Stimulated activated CD8-positive, alpha-beta memory T cell treated with anti-CD3 and anti-CD28 coated beads, Interleukin-7, amount 100 ng/mL, for 1 hour (primary cell): Measurements from ENCODE around the gene DNAJC7.
"Not testable (repeated sequence)": the region's sequence is repeated elsewhere in the genome, so short reads cannot be mapped to it uniquely, and the experiment has no call there.

ENCODE experiments used
- DNase-seq, 2 donors: peaks; one replicate each; pipeline ENCODE4 v3.0.0-alpha.2; 2020; ENCODE audit warnings: low read depth in 2 of 2

DNAJC7 gene

GRCh38 chr17:41957031-41957868 is 60.0 kb downstream of the DNAJC7 start:
- DNase-seq = no peak

- no peak for DNase-seq
These were observed 60.7 kb downstream of the DNAJC7 start for GRCh38 chr17:41956522-41956921.

GRCh38 chr17:41948762-41949460 is 68.3 kb downstream of the DNAJC7 start:
- DNase-seq = no peak

GRCh38 chr17:41944943-41945342 is 72.3 kb downstream of the DNAJC7 start:
- DNase-seq = no peak

GRCh38 chr17:41943492-41943891 is 73.7 kb downstream of the DNAJC7 start:
- DNase-seq = no peak

- no peak for DNase-seq
These were observed 74.4 kb downstream of the DNAJC7 start for GRCh38 chr17:41942626-41943373.

- DNase-seq = no peak
These were observed 76.1 kb downstream of the DNAJC7 start for GRCh38 chr17:41941168-41941567.

GRCh38 chr17:41939693-41940090 is 77.5 kb downstream of the DNAJC7 start:
- DNase-seq = no peak

GRCh38 chr17:41939044-41939692 is 78.1 kb downstream of the DNAJC7 start:
- no peak for DNase-seq

GRCh38 chr17:41937970-41938954 is 79.0 kb downstream of the DNAJC7 start:
- DNase-seq = no peak

GRCh38 chr17:41935641-41936040 is 81.6 kb downstream of the DNAJC7 start:
- no peak for DNase-seq

- DNase-seq = no peak
These were observed 84.3 kb downstream of the DNAJC7 start for GRCh38 chr17:41932816-41933389.

- DNase-seq = not testable (repeated sequence)
These were observed 85.5 kb downstream of the DNAJC7 start for GRCh38 chr17:41931715-41932114.

- not testable (repeated sequence) for DNase-seq
These were observed 86.4 kb downstream of the DNAJC7 start for GRCh38 chr17:41930833-41931156.

GRCh38 chr17:41930009-41930832 is 87.0 kb downstream of the DNAJC7 start, which contains the start of gene ODAD4:
ODAD4 (plus strand) TSS chr17:41930617; CDS start chr17:41930724, 107 bp downstream.
- peak; percentile 86 to 92 for DNase-seq

- no peak for DNase-seq
These were observed 88.5 kb downstream of the DNAJC7 start for GRCh38 chr17:41928693-41929251.
